GM15510 (cell line): ENCODE measurements around the gene IZUMO1.

Source experiments
- POLR2A ChIP-seq: IDR thresholded peaks from 3 replicates; pipeline ENCODE4 v1.6.1; 2011; ENCODE audit warnings: borderline replicate concordance; ENCODE audit not compliant: insufficient read length; ENCODE audit errors: extremely low read depth

Gene IZUMO1

GRCh38 chr19:48760504-48761205 is 13.9 kb upstream of the IZUMO1 start:
- TF ChIP-seq POLR2A, result no peak

GRCh38 chr19:48757741-48758144 is 11.0 kb upstream of the IZUMO1 start:
- no peak for TF ChIP-seq POLR2A

DNA sequence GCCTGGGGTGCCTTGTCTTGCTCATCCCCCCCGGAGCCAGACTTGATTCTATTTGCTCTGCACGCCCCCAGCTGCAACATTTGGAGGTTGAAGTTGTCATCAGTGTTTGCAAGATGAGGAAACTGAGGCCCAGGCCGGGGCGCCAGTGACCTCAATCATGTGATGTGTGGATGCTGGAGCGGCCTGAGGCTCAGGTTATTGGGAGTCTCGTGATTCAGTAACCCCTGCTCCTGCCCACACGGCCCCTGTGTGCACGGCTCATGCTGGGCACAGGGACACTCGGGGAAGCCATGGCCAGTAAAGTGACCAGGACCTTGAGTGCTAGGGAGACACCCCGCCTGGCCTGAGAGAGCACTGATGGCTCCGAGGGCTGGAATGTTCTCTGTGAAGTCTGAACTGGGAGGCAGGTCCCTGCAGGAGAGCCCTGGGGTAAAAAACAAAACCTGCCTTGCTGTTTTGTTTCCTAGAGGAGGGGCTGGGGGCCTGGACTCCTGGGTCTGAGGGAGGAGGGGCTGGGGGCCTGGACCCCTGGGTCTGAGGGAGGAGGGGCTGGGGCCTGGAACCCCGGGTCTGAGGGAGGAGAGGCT is 10.5 kb upstream of the IZUMO1 start:
- TF ChIP-seq POLR2A, result no peak

DNA sequence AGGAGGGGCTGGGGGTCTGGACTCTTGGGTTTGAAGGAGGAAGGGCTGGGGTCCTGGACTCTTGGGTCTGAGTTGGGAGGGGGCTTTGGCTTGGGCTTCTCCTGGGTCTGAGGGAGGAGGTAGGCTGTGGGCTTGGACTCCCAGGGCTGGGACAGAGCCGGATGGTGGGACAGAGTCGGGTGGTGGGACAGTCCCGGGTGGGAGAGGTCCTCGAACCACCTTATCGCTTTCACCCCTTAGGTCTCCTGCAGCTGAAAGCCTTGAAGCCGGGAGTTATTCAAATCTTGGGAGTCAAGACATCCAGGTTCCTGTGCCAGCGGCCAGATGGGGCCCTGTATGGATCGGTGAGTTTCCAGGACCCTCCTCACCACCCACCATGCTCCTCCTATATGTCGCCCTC is 10.0 kb upstream of the IZUMO1 start:
- TF ChIP-seq POLR2A, result no peak

DNA sequence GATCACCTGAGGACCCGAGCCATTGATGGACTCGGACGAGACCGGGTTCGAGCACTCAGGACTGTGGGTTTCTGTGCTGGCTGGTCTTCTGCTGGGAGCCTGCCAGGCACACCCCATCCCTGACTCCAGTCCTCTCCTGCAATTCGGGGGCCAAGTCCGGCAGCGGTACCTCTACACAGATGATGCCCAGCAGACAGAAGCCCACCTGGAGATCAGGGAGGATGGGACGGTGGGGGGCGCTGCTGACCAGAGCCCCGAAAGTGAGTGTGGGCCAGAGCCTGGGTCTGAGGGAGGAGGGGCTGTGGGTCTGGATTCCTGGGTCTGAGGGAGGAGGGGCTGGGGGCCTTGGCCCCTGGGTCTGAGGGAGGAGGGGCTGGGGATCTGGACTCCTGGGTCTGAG is 9.5 kb upstream of the IZUMO1 start:
- no peak for TF ChIP-seq POLR2A

- no peak for TF ChIP-seq POLR2A
These were observed 9.1 kb upstream of the IZUMO1 start for GRCh38 chr19:48755787-48756186.

GRCh38 chr19:48755084-48755641 is 8.5 kb upstream of the IZUMO1 start, which contains the start of gene FGF21:
Gene FGF21, plus strand, starts transcription at chr19:48755524. Its CDS starts 713 bp downstream, at chr19:48756237.
- no peak for TF ChIP-seq POLR2A

DNA sequence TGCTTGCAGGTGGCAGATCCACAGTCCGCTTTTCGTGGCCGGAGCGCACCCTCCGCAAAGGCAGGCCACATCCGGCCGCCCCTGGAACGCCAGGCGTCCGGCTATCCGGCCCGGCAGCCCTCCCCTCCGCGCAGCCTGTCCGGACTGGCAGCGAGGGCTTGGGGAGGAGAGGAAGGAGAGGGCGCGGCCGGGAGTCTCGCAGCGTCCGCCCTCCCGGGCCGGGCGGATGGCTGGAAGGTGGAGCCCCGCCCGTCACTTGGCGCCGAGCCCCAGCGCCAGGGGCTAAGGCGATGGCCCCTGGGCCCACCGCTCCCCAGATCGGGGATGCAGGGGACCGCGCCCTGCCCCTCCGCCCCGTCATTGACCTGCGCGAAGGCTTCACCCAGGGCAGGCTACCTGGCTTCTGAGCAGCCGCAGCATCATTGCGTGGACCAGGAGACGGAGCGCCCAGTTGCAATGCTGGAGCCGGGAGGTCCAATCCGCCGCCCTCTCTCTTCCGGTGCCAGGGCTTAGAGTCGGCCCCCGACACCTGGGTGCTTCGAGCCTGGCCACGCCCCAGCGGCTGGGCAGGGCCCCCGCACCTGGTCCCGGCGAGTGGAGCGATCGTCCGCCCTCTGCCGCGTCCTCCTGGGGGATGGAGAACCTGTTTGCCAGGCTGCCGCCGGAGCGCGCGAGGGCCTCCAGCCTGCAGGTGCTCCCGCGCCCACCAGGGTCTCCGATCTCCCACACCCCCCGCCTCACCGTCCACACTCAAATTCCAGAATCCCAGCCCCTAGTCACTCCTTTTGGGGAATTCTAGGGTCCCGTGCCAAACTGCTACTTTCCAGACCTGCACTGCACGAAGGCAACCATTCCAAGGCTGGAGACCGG is 6.0 kb upstream of the IZUMO1 start, which contains the start of gene FUT1:
FUT1 (minus strand) TSS at position 146 of the 870 bp plus-strand sequence. CDS start 1,360 bp downstream, outside the sequence.
- TF ChIP-seq POLR2A, result no peak

DNA sequence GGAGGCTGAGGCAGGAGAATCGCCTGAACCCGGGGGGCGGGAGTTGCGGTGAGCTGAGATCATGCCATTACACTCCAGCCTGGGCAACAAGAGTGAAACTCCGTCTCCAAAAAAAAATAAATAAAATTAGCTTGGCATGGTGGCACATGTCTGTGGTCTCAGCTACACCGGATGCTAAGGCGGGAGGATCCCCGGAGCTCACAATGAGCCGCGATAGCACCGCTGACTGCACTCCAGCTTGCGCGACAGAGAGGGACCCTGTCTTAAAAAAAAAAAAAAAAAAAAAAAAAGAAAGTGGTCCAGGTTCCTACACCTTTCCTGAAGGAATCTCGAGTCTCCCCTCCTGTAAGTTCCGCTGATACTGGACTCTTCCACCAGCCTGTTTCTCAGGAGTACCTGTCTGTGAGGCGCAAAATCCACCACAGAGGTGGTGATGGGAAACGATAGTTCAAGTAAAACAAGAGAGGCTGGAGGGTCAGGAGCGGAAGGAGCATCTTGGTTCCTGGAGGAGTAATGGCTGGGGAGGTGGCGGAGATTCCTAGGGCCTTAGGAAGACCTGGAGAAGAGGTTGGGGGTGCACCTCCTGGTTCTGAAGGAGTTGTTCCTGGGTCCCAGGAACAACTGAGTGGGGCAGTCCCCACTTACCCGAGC is 5.3 kb upstream of the IZUMO1 start:
- no peak for TF ChIP-seq POLR2A

DNA sequence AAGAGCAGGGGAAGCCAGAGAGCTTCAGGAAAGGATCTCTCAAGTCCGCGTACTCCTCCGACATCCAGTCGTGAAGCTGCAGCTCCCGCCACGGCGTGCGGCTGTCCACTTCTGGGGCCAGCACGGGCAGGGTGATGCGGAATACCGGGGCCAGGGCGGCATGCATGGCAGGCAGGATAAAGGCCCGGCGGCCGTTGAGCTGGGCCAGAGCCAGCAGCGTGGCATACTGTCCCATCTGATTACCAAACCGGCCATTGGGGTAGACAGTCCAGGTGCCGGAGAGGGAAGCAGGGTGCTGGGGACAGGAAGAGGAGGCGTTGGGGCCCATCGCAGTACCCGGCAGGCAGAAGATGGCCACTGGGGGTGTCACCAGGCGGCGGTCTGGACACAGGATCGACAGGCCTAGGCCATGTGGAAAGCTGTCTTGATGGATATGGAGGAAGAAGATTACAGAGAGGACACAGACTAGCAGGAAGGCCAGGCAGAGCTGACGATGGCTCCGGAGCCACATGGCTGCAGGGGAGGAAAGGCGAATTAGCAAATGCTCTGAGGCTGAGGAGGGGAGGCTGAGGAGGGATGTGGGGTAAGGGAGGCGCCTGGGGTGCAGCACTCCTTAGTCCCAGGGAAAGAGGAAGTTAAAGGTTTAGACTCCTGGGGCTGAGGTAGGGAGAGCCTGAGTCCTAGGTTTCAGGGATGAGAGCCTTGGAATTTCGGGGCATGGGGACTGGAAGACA is 4.2 kb upstream of the IZUMO1 start:
- no peak for TF ChIP-seq POLR2A

DNA sequence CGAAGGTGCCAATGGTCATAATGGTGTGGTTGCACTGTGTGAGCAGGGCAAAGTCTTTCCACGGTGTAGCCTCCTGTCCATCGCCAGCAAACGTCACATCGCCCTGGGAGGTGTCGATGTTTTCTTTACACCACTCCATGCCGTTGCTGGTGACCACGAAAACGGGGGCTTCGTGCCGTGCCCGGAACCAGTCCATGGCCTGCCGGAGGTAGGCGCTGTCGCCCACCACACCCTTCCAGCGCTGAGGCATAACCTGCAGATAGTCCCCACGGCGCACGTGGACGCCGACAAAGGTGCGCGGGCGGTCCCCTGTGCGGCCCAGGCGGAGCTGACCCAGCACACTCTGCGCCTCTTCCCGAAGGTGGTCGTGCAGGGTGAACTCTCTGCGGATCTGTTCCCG is 3.6 kb upstream of the IZUMO1 start:
- TF ChIP-seq POLR2A, result no peak

- TF ChIP-seq POLR2A, result no peak
These were observed 3.0 kb upstream of the IZUMO1 start for GRCh38 chr19:48749571-48750198.

GRCh38 chr19:48746110-48746509 is 599 bp downstream of the IZUMO1 start:
- no peak for TF ChIP-seq POLR2A

- no peak for TF ChIP-seq POLR2A
These were observed 1.3 kb downstream of the IZUMO1 start for GRCh38 chr19:48745208-48745995.
